NCI-H526 (cell line): ENCODE measurements around the gene TM4SF1.

Source experiments
- DNase-seq, 2 experiments: peaks; one replicate each; lab custom pipeline; 2025; lab: John Stamatoyannopoulos, UW

TM4SF1 gene, protein sequence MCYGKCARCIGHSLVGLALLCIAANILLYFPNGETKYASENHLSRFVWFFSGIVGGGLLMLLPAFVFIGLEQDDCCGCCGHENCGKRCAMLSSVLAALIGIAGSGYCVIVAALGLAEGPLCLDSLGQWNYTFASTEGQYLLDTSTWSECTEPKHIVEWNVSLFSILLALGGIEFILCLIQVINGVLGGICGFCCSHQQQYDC

DNA sequence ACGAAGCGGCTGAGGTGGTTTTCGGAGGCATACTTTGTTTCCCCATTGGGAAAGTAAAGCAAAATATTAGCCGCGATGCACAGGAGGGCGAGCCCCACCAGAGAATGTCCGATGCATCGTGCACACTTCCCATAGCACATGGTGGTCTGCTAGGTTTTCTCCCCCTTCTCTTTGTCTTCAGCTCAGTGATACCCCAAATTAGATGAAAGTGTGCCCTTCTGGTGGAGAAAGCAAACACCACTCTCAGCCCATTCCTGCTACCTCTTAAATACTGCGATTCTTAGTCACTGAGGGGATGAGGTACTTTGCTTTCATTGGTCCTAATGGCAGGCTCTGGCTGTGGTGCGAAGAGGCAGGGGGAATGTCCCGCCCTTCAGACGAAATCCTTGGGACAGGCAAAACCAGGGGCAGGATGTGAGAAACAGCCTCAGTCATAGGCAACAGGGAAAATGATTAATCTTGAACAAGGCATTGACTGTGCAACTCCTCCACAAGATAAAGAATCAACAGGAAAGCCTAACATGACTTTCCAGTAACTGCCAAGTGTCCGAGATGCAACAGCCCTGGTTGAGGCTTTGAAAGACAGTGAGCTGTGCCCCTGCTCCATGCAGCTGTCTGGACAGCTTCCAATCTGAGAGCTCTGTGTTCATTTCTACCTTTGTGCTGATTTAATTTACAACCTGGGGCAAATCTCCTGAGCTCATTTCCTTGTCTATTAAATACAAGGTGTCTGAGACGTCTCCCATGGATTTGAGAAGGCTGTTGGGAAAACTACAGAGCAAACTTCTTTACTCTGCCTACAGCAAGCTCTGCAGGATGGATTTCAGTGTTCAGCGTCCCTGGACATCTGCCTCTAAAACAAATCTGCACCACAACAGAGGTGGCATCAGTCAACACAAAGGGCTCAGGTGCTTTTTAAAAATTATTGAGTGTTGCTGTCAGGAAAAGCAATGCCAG is at the start of gene TM4SF1:
Gene TM4SF1 (minus strand): TSS at position 242 of the 957 bp plus-strand sequence. CDS start 102 bp downstream, at position 140.
- peak in 1 of 2 experiments; percentile 40 for DNase-seq

DNA sequence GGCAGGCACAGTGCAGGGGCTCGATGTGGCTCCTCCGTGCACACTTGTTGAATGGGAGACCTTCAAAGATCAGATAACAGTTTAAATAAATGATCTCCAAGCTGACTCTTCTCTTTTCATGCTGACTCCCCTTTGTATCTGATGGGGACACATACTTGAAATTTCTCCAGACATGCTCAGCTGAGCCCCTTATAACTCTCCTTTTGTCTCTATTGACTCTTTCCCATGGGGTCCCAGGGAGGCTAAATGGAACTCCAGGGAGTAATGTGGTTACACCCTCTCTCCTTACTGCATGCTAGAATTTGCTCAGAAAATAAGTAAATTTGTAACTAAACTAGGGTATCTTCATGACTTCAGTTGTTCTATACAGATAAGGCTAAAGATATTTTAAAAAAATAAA is 48.9 kb upstream of the TM4SF1 start:
- DNase-seq: no peak

DNA sequence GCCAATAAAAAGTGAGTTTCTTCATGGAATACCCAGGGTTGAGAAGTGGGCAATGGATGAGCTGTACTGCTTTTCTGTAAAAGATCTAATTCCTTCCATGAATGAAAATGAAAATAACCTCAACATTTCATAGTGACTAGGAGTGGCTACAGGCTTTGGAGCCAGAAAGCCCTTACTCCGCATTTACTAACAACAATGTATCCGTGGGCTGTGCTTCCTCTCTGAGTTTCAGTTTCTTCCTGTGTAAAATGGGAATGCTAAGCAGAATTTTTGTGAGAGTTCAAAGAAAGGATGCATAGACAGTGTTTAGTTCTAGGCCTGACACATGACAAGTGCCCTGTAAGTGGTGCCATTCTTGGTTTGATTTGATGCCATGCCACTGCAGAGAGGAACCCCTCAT is 47.5 kb upstream of the TM4SF1 start:
- DNase-seq: peak in 1 of 2 experiments; percentile 18

DNA sequence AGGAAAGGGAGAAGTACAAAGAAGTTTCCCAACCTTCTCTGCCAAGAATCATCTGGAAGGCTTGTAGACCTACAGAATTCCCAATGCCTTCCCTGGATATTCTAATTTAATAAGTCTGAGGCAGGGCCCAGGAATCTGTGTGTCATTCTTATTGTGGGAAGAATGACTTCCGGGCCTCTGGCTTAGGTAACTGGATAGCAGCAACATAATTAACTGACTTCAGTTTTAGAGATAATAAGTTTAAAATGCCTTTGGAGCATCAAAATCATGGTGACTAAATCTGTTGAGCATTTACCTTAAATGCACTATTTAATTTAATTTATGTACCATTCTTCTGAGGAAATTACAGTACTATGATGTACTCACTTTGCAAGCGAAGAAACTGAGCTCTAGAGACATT is 44.3 kb upstream of the TM4SF1 start:
- no peak for DNase-seq

DNA sequence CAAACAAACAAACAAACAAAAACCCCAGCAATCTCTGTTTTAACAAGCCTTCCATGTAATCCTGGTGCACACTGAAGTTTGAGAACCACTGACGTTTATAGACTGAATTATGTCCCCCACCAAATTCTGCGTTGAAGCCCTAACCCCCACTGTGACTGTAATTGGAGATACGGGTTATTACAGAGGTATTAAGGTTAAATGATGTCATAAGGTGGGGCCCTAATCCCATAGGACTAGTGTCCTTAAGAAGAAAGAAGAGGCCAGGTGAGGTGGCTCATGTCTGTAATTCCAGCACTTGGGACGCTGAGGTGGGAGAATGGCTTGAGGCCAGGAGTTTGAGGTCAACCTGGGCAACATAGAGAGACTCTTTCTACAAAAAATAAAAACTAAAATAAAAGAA is 42.4 kb upstream of the TM4SF1 start:
- DNase-seq: no peak

DNA sequence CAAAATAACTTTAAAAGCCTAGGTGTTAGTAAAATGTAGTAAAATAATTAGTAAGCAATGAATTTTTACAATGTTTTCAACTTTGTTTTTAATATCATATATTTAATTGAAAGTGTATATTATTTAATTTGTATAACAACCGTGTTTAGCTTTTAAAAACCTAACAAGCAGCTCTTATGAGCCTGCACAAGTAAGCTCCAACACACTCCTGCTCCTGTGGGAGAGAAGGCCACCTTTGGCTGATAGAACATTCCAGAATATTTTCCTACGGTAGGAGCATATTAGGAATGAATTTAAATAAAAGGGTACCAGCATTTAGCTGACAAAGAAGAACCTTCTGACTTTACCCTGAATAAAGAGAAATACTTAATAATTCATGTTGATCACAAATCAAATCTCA is 40.3 kb upstream of the TM4SF1 start:
- peak; percentile 16 to 34 for DNase-seq

DNA sequence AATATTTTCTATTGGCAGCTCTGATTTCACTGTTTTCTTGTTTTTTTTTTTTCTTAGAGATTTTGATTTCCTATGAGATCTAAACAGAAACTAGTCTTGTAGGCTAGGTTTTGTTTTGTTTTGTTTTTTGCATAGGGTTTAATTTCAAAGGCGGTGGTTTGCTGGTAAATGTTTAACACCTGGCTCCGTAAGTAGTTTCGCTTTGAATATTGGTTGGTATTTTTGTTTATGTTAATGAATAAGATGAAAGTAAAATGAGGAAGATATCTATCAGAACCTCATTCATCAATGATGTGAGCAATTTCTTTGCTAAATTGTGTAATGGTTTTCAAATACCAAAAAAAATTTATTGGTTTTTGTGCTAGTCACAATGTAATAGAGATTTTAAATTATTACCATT is 39.7 kb upstream of the TM4SF1 start:
- peak; percentile 62 to 83 for DNase-seq

DNA sequence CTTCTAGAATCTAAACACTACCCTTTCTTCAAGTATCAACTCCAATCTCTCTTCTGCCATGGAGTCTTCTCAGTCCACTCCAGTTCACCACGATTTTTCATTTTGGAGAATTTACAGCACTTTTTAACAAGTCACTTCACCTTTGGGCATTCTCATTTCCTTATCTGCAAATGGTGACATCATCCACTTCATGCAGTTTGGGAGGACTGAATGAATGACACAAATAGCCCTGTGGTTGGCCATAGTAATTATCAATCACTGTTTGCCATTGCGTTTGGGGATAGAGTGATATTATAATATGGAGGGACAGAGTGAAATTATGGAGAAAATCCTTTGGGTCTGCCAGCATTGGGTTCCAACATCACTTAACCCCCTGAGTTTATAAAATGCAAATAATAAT is 38.0 kb upstream of the TM4SF1 start:
- no peak for DNase-seq

DNA sequence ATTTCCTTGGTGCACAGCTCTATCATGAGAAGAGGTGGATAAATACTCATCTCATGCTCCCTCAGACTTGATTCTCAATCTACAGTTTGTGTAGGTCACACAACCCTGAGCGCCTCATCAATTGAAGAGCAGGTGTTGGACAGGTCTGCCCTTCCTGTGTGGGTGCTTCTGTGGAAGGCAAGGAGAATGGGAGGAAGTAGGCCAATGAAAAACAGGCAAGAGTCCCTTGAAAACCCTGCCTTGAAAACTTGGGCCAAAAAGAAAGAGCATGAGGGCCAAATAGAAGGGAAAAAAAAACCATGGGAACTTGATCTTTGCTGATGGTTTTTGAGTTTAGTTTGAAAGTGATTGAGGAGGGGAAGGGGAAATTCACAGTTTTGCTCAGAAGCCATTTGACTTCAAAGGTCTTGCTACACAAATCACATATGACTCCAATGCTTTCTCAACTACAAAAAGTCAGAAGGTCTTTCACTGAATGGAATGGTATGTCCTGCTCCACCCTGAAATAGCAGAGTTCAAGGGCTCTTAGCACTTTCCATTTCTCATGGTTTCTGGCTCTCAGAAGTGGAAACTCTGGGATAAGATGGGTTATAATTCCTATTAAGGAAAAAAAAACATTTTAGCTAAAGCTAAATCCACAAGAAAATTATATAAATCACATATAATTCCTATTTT is 37.2 kb upstream of the TM4SF1 start:
- DNase-seq: no peak

DNA sequence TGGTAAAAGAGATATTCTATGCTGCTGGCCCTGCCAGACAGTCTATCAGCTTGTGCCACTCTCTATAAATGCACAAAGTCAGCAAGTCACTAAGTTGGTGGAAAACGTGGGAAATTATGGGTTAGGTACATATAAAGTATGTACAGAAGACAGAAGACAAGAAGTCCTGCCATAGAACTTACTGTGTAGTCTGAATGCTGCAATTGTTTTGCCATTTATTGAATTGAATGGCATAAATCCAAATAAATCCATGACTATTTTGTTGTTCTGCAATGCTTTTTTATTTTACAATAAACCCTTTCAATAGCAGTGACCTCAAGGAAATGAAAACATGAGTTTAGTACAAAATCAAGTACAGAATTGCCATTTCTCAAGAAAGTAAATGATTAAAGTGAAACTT is 34.1 kb upstream of the TM4SF1 start:
- no peak for DNase-seq

DNA sequence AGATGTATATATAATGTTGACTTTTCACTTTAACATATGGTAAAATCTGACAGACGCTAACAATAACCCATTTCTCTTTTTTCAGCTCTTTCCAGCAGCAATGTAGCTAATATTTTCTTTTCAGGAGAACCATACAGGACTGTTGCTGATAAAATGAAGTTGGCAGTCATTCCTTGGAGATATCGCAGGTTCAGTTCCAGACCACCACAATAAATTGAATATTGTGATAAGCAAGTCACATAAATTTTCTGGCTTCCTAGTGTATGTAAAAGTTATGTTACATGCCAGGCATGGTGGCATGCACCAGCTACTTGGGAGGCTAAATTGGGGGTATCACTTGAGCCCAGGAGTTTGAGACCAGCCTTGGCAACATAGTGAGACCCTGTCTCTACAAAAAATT is 31.9 kb upstream of the TM4SF1 start:
- no peak for DNase-seq

DNA sequence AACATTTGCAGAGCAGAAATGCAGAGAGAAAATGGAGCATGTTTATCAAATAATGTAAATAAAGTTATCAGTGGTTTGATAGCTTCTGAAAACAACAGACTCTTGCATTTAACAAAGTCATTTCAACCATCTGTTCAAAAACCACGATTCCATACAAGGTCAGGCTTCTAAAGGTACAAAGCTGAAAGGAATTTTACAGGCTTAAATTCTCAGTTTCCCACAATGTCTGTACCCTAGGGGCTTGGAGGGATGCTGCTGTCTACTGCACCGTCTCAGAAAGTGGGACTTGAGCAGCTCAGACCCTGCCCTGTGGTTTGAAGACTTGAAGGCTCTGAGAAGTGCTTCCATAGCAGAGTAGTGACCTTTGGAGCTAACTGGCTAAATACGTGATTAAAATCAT is 30.4 kb upstream of the TM4SF1 start:
- DNase-seq: no peak

DNA sequence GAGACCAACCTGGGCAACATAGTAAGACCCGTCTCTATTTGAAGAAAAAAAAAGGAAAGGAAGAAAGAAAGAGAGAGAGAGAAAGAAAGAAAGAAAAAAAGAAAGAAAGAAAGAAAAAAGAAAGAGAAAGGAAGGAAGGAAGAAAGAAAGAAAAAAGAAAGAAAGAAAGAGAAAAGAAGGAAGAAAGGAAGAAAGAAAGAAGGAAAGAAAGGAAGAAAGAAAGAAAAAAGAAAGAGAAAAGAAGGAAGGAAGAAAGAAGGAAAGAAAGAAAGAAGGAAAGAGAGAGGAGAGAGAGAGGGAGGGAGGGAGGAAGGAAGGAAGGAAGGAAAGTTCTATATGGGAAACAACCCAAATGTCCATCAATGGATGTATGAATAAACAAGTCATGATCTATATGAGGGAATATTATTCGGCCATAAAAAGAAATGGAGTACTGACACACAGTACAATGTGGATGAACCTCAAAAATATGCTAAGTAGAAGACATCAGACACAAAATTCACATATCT is 28.8 kb upstream of the TM4SF1 start:
- no peak for DNase-seq

DNA sequence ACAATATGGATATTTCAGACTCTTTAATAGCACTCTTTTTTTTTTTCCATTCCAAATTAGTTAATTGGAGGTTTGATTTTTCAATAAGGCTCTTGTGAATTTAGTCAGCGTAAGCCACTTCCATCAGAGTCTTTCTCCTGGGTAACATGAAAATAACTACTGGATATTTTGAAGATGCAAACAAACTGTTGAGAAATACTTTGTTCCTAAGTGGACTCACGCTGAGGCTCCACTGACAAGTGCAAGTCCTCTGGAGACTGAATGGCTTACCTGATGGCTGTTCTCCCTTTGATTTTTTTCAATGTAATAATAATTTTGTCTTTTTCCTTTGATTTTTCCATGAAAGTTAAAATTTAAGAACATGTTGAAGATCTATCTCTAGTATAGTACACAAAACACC is 26.0 kb upstream of the TM4SF1 start:
- no peak for DNase-seq

DNA sequence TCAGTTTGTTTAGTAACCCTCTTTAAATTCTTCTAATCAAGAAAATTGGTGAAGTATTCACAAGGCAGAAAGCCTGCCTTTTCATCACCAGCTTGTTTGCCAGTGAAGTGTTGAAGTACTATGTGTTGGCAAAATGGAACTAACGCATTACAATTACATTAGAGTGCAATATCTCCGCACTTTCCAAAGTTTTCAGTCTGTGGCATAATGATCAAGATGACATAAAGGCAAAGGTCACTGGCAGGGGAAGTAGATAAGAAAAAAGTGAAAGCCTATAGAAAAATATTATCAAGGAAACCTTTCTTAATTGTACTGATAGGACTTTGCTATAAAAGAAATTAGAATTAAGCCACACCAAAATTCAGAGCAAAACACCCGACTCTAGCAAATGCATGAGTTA is 25.0 kb upstream of the TM4SF1 start:
- DNase-seq: no peak

DNA sequence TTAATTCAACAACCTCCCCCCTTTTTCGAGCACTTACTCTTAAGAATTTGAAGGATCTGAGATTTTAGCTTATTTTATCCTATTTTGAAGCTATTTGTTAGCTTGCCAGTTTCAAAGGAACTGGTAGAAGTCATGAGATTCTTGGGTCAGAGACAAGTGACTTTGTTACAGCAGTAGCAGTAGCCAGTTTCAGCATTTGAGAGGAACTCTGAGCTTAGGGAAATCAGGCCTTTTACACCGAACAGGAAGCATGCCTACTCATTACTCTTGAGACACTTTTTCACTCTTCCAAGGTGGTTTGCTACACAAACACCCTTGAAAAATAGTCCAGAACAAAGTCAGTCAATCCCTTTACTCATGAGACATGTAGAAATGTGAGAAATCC is 24.5 kb upstream of the TM4SF1 start:
- no peak for DNase-seq

DNA sequence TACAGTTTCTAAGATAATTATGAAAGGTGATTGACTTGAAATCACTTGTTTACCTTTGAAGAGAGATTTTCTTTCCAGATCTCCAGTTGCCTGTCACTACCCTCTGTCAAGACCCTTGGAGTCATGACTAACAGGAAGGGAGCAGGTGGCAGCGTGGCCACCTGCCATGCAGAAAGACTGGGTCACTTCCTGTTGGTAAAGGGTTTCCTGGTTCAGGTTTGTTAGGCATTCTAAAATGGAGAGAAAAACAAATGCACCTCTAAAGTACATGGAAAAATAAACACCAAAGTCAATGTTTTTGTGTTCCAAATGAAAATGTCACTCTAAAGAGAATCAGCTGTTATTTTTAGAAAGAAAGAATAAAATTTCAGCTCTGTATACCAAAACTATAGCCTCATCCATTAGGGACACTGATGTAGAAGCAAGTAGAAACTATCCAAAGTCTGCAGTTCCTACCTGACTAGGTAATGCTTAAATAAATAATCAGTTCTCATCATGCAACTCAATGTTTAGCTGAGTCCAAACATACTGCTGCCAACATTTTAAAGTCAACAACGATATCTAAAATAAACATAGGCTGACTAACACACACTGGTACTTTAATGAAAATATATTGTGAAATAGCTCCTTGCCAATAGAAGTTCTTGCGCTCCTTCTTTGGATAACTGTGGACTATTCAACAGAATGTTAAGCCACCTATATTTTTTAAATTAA is 23.9 kb upstream of the TM4SF1 start:
- no peak for DNase-seq

DNA sequence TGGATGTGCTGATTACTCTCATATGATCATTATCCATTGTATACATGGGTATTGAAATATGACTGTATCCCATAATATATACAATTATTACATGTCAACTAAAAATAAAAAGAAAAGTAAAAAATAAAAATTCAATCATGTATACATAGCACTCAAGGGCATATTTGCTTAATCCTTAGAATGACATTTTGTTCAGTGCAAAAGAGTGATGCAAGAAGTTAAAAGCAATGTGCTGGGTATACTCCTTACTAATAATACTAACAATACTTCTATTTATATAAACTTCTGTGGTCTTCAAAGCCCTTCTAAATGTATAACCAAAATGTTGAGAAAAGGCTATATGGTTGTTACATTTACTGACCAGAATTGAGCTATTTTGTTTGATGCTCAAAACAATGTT is 23.2 kb upstream of the TM4SF1 start:
- DNase-seq: no peak

DNA sequence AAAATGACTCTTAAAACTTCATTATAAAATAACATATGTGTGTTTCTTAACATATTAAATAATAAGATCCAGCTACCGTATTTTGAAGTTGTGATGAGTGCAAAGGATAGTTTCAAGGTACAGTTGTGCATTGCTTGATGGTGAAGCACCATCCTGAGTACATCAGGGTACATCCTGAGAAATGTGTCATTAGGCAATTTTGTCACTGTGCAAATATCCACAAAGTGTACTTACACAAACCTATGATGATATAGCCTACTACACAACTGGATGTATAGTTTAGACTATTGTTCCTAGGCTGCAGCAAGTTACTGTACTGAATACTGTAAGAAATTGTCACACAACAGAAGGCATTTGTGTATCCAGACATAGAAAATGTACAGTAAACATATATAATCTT is 20.8 kb upstream of the TM4SF1 start:
- DNase-seq: no peak

DNA sequence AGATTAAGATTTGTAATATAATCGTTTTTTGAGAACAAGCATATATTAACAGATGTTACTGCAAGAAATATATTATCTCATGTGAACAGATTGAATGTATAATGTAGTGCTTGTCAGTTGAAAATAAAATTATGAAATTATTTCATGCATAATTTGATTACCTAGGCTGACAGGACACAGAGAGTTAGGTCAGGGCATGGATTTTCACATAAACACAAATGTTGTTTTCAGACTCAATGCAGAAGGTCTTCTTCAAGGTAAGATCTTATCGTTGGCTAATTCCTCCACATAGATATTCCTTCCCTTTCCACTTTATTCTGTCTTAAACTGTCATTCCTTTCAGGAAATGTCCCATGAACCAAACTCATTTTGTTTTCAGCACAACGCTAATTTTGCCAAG is 20.1 kb upstream of the TM4SF1 start:
- no peak for DNase-seq

DNA sequence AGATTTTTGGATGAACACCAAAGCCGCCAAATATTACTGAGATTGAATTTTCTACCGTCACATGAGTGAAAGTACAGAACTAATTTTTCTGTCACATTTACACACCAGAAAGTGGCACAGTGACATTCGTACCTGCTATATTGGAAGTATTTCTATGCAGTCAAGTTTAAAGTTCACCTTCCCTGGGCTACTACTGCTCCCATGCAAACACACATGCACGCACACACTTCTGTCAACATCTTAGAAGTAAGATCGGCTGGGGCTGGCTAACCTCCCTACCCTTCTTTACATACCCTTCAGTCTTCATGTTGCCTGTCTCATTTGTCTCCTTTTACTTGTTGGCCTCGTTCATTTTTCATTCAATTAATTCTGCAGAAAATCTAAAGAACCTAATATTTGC is 19.0 kb upstream of the TM4SF1 start:
- DNase-seq: no peak
